GM10847 (cell line): ENCODE measurements around the gene MLLT1.

Source experiments
- POLR2A ChIP-seq: IDR thresholded peaks from 2 replicates; pipeline ENCODE4 v1.6.1; 2011; ENCODE audit not compliant: insufficient read length; ENCODE audit errors: extremely low read depth

The MLLT1 gene

DNA sequence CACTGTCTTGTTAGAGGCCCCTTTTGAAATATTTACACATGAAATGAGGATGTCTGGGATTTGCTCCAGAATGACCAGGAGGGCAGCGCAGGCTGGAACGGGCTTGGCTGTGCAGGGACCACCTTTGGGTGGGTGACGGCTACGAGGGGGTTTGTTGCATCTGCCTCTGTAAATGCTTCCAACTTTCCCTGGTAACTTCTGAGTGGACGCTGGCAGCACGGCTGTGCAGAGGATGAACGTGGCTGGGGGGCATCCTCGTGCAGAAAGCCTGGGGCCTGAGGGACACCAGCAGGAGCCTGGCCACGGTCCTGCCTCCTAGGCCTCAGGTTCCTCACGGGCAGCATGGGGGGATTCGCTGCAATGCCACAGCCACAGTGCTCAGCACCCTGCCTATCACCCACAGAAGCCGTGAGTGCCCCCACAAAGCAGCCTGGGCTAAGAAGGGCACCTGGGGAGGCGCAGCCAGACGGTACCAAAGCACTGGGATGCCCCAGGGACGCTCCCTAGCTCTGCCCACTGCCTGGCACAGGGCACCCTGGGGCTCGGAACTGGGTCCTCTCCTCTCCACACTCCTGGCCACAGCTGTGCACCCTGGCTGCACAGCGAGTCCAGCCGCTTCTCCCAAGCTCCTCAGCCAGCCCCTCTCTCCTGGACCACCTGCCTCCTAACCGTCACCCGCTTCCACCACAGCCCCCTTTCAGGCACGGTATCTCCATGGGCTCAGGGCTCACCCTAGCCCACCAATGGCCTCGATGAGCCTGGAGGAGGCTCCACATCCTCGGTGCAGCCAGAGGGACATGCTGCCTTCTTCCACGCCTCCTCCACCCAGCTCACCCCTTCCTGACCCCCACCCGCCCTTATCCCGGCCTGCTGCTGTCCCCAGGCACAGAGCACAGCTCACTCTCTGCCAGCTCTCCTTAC is 44.5 kb downstream of the MLLT1 start:
- no peak for TF ChIP-seq POLR2A

- TF ChIP-seq POLR2A: no peak
Observed at GRCh38 chr19:6234527-6234926, 45.2 kb downstream of the MLLT1 start.

- no peak for TF ChIP-seq POLR2A
Observed at GRCh38 chr19:6233827-6234511, 45.8 kb downstream of the MLLT1 start.

- no peak for TF ChIP-seq POLR2A
Observed at GRCh38 chr19:6233056-6233826, 46.5 kb downstream of the MLLT1 start.

GRCh38 chr19:6232601-6233055 is 47.1 kb downstream of the MLLT1 start:
- TF ChIP-seq POLR2A: no peak

GRCh38 chr19:6230991-6231448 is 48.8 kb downstream of the MLLT1 start:
- TF ChIP-seq POLR2A: no peak

- TF ChIP-seq POLR2A: no peak
Observed at GRCh38 chr19:6229951-6230712, 49.6 kb downstream of the MLLT1 start.

- no peak for TF ChIP-seq POLR2A
Observed at GRCh38 chr19:6229216-6229913, 50.4 kb downstream of the MLLT1 start.

GRCh38 chr19:6228551-6229215 is 51.1 kb downstream of the MLLT1 start:
- no peak for TF ChIP-seq POLR2A

DNA sequence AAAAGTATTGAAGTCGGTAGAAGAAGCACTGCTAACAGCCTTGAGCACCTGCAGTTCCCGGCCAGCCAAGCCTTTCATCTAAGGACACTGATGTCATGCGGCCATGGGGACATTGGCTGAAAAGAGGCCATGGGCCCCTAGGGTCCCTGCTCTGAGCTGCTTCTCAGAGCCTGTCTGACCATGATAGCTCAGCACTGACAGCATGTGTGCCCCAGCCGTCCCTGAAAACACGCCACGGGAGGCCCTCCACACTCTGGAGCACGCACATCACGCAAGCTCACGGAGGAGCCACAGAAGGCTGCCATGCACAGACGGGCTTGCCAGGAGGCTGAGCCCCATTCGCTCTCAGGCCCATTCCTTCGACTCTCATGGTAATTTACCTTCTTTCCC is 51.8 kb downstream of the MLLT1 start:
- no peak for TF ChIP-seq POLR2A

GRCh38 chr19:6227156-6227935 is 52.4 kb downstream of the MLLT1 start:
- TF ChIP-seq POLR2A: no peak

- no peak for TF ChIP-seq POLR2A
Observed at GRCh38 chr19:6226444-6227155, 53.2 kb downstream of the MLLT1 start.
